Endothelial cell (in vitro differentiated cells): ENCODE data around the gene NFATC2. TPM values are rescaled to one million over a fixed set of nuclear protein-coding genes. Genes with fewer than 3 reads are reported as not detected.

Source experiments
- DNase-seq: peaks from one replicate; pipeline ENCODE4 v3.0.0; 2021; ENCODE audit warnings: low spot score
- H3K27ac Mint-ChIP-seq: one replicate; pipeline ENCODE4 v1.8.0; 2021; ENCODE audit warnings: mixed read lengths, inconsistent platforms; ENCODE audit not compliant: unreplicated experiment
- H3K27me3 Mint-ChIP-seq: one replicate; pipeline ENCODE4 v1.8.0; 2021; ENCODE audit warnings: mild to moderate bottlenecking, moderate library complexity, mixed read lengths, inconsistent platforms; ENCODE audit not compliant: unreplicated experiment
- H3K36me3 Mint-ChIP-seq: one replicate; pipeline ENCODE4 v1.8.0; 2021; ENCODE audit warnings: mild to moderate bottlenecking, low read depth, mixed read lengths, inconsistent platforms; ENCODE audit not compliant: unreplicated experiment
- H3K4me1 Mint-ChIP-seq: one replicate; pipeline ENCODE4 v1.8.0; 2021; ENCODE audit warnings: mild to moderate bottlenecking, mixed read lengths, inconsistent platforms; ENCODE audit not compliant: unreplicated experiment
- H3K4me3 Mint-ChIP-seq: one replicate; pipeline ENCODE4 v1.8.0; 2021; ENCODE audit warnings: mild to moderate bottlenecking, mixed read lengths, inconsistent platforms; ENCODE audit not compliant: unreplicated experiment
- H3K9me3 Mint-ChIP-seq: one replicate; pipeline ENCODE4 v1.8.0; 2021; ENCODE audit warnings: mixed read lengths, inconsistent platforms; ENCODE audit not compliant: unreplicated experiment
- total RNA-seq: library from RNA; stranded (reverse); fragmentation: NEBNext Ultra II Directional; extraction: Animal tissue kit (Norgen Biotek cat#: 25700); gene quantifications from one replicate; pipeline ENCODE4 v1.2.1, GENCODE V29; 2021; ENCODE audit not compliant: unreplicated experiment
- TF ChIP-seq, protein P1 (sequence below): fragments of 200-600 bp; sonication (generic); IDR thresholded peaks from one replicate; pipeline ENCODE4 v1.5.0; 2021; ENCODE audit warnings: antibody characterized with exemption; ENCODE audit not compliant: unreplicated experiment

Gene NFATC2
- total RNA-seq, 1 donor from 2014 or later = 3.5 TPM

- TF ChIP-seq, protein P1, sequence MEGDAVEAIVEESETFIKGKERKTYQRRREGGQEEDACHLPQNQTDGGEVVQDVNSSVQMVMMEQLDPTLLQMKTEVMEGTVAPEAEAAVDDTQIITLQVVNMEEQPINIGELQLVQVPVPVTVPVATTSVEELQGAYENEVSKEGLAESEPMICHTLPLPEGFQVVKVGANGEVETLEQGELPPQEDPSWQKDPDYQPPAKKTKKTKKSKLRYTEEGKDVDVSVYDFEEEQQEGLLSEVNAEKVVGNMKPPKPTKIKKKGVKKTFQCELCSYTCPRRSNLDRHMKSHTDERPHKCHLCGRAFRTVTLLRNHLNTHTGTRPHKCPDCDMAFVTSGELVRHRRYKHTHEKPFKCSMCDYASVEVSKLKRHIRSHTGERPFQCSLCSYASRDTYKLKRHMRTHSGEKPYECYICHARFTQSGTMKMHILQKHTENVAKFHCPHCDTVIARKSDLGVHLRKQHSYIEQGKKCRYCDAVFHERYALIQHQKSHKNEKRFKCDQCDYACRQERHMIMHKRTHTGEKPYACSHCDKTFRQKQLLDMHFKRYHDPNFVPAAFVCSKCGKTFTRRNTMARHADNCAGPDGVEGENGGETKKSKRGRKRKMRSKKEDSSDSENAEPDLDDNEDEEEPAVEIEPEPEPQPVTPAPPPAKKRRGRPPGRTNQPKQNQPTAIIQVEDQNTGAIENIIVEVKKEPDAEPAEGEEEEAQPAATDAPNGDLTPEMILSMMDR = no peak
- peaks cover 7% of the 10 kb centered on the region for H3K4me1 Mint-ChIP-seq
- no peak overlapping the region for H3K27ac Mint-ChIP-seq
- H3K9me3 Mint-ChIP-seq = no peaks in the 10 kb centered on the region
- DNase-seq = no peak
- no peak overlapping the region for H3K4me3 Mint-ChIP-seq
- peaks cover 4% of the 10 kb centered on the region for H3K36me3 Mint-ChIP-seq
- peaks cover 7% of the 10 kb centered on the region for H3K27me3 Mint-ChIP-seq
Observed at GRCh38 chr20:51447765-51448148, 94.8 kb downstream of the NFATC2 start.

DNA sequence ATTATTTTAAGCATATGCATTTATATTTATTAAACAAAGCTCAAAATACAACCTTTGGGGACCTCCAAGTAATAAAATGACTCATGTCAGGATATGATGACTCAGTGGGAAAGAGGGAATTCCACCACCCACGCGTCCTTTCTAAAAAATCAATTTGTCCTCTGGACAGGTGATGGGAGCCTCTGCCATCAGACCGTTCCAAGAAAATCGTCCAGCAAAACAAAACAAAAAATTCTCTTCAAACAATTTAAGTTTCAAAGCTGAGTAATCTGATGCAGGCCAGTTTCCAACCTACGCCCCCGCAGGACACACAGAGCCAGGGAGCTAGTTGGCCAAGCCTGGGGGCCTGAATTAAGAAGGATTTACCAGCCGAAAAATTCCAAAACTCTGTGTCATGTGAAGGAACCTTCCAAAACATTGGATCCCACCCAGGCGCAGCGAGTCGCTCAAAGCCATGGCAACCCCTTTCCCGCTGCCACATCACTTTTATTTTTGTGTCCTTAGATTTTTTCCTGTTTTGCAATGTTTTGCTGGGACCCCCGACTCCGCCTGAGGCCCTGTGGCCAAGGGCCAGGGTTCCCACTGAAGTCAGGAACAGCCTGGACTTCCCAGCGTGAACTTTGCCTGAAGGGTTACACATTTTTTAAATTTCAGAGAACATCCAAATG, 95.3 kb downstream of the NFATC2 start:
- TF ChIP-seq, protein P1 = no peak
- Mint-ChIP-seq H3K4me1 (peaks cover 7% of the 10 kb centered on the region), H3K9me3 (no peaks in the 10 kb centered on the region), H3K27me3 (peaks cover 5% of the 10 kb centered on the region), H3K4me3 (no peak overlapping the region), H3K27ac (no peak overlapping the region), H3K36me3 (peaks cover 1% of the 10 kb centered on the region)
- no peak for DNase-seq

DNA sequence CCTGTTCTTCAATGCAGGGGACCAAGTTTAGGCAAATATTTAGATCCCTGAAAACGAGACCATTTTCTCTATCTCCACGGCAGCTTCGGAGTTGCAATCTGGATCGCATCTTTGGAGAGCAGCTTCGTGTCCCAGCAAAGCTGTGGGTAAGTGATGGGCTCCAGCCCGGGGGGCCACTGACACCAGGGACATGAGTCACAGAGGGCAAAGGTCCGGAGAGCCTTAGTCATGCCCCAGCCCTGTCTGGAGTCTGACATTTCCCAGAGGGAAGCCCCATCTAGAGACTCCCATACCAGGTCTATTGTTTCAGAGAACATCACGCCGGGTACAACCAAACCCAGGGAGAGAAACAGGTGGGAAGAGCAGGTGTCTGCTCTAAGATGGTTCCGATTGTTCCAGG, 95.9 kb downstream of the NFATC2 start:
- DNase-seq = no peak
- TF ChIP-seq, protein P1 = no peak
- Mint-ChIP-seq H3K4me1 (peaks cover 7% of the 10 kb centered on the region), H3K4me3 (no peak overlapping the region), H3K27me3 (peaks cover 3% of the 10 kb centered on the region), H3K27ac (no peak overlapping the region), H3K9me3 (no peaks in the 10 kb centered on the region), H3K36me3 (no peaks in the 10 kb centered on the region)

DNA sequence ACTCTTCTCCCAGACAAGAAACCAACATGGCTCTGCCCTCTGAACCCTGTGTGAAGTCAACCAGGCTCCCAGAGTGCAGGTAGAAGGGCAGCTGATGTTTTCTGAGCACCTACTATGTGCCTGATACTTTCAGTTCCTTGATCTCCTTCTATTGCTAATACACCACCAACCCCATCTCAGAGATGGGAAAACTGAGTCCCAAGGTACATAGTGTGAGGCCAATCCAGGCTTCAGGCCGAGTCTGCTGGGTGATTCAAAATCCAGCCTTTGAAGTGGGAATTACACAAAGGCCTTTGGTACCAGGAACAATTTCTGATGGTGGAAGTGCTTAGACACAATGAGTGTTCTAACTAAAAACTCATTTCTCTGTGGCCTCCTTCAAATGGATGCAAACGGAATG, 96.3 kb downstream of the NFATC2 start:
- H3K36me3 Mint-ChIP-seq = no peaks in the 10 kb centered on the region
- H3K9me3 Mint-ChIP-seq = no peaks in the 10 kb centered on the region
- H3K4me3 Mint-ChIP-seq = no peak overlapping the region
- H3K27me3 Mint-ChIP-seq = peaks cover 3% of the 10 kb centered on the region
- no peak overlapping the region for H3K27ac Mint-ChIP-seq
- TF ChIP-seq, protein P1 = no peak
- no peak for DNase-seq
- H3K4me1 Mint-ChIP-seq = peaks cover 7% of the 10 kb centered on the region

DNA sequence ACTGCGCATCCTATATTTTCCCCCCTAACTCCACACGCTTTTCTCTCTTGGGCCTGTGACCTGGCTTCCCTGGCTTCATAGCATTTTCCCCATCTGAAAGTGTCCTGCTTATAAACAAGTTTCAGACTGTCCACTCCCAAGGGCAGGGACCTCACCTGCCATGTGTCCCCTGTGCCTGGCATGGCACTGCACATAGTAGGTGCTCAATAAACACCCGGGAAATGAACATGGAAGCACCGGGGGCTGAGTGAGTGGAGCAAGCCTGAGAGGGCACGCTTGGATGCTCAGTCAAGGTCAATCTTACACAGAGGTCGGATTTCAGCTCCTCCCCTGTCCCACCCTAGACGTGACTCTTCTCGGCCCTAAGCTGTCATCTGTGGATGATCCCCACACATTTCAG, 96.9 kb downstream of the NFATC2 start:
- no peak for DNase-seq
- Mint-ChIP-seq H3K4me3 (no peak overlapping the region), H3K27me3 (peaks cover 3% of the 10 kb centered on the region), H3K27ac (no peak overlapping the region), H3K4me1 (peaks cover 7% of the 10 kb centered on the region), H3K9me3 (no peaks in the 10 kb centered on the region), H3K36me3 (no peaks in the 10 kb centered on the region)
- TF ChIP-seq, protein P1 = no peak
